Nephron (organoid): ENCODE measurements around the gene SLC2A13.

Source experiments
- H3K27ac Mint-ChIP-seq, 3 experiments: 2 replicates each; pipeline ENCODE4 v1.8.0; 2020; ENCODE audit warnings: mixed read lengths in 3 of 3, mild to moderate bottlenecking in 2 of 3, moderate library complexity in 1 of 3
- H3K27me3 Mint-ChIP-seq: 2 replicates; pipeline ENCODE4 v1.8.0; 2021; ENCODE audit warnings: low read depth, mild to moderate bottlenecking, moderate library complexity, mixed read lengths
- H3K36me3 Mint-ChIP-seq: 2 replicates; pipeline ENCODE4 v1.8.0; 2020; ENCODE audit warnings: low read depth, mixed read lengths
- H3K4me1 Mint-ChIP-seq: 2 replicates; pipeline ENCODE4 v1.8.0; 2020; ENCODE audit warnings: mixed read lengths
- H3K4me3 Mint-ChIP-seq, 3 experiments: 2 replicates each; pipeline ENCODE4 v1.8.0; 2020; ENCODE audit warnings: mild to moderate bottlenecking in 3 of 3, mixed read lengths in 3 of 3, moderate library complexity in 2 of 3
- H3K9me3 Mint-ChIP-seq: 2 replicates; pipeline ENCODE4 v1.8.0; 2020; ENCODE audit warnings: mixed read lengths
- CTCF ChIP-seq, 3 experiments: fragments of 200-600 bp; sonication (generic); IDR thresholded peaks; one replicate each; pipeline ENCODE4 v1.5.0; 2021; ENCODE audit warnings: antibody characterized with exemption in 3 of 3; ENCODE audit not compliant: unreplicated experiment in 3 of 3

The SLC2A13 gene

GRCh38 chr12:39884616-39885125, 221.2 kb downstream of the SLC2A13 start:
- Mint-ChIP-seq H3K4me1 (no peaks in the 10 kb centered on the region), H3K36me3 (peaks cover 7% of the 10 kb centered on the region), H3K4me3 (no peak overlapping the region), H3K27ac (no peak overlapping the region), H3K27me3 (no peaks in the 10 kb centered on the region), H3K9me3 (peaks cover 6% of the 10 kb centered on the region)
- no peak for TF ChIP-seq CTCF (IDR thresholded peaks at IDR 0.05; ENCODE audit: unreplicated experiment in 3 of 3)

GRCh38 chr12:39883411-39883810, 222.5 kb downstream of the SLC2A13 start:
- Mint-ChIP-seq H3K9me3 (peaks cover 7% of the 10 kb centered on the region), H3K4me3 (no peak overlapping the region)

GRCh38 chr12:39878753-39879152, 227.1 kb downstream of the SLC2A13 start:
- no peak overlapping the region for H3K4me3 Mint-ChIP-seq
- H3K36me3 Mint-ChIP-seq, result peaks cover 7% of the 10 kb centered on the region
- H3K27me3 Mint-ChIP-seq, result no peaks in the 10 kb centered on the region
- no peak overlapping the region for H3K27ac Mint-ChIP-seq
- H3K9me3 Mint-ChIP-seq, result peaks cover 16% of the 10 kb centered on the region
- no peaks in the 10 kb centered on the region for H3K4me1 Mint-ChIP-seq
- no peak for TF ChIP-seq CTCF (IDR thresholded peaks at IDR 0.05; ENCODE audit: unreplicated experiment in 3 of 3)

More at GRCh38 chr12:39883411-39883810, 222.5 kb downstream of the SLC2A13 start:
- no peak for TF ChIP-seq CTCF (IDR thresholded peaks at IDR 0.05; ENCODE audit: unreplicated experiment in 3 of 3)
- H3K27me3 Mint-ChIP-seq, result no peaks in the 10 kb centered on the region
- H3K36me3 Mint-ChIP-seq, result peaks cover 7% of the 10 kb centered on the region
- no peaks in the 10 kb centered on the region for H3K4me1 Mint-ChIP-seq
- no peak overlapping the region for H3K27ac Mint-ChIP-seq

- Mint-ChIP-seq H3K36me3 (peaks cover 5% of the 10 kb centered on the region), H3K27me3 (no peaks in the 10 kb centered on the region), H3K9me3 (peaks cover 13% of the 10 kb centered on the region), H3K27ac (no peak overlapping the region), H3K4me1 (no peaks in the 10 kb centered on the region), H3K4me3 (no peak overlapping the region)
- TF ChIP-seq CTCF (IDR thresholded peaks at IDR 0.05; ENCODE audit: unreplicated experiment in 3 of 3), result no peak
Measured at GRCh38 chr12:39875721-39876120, 230.2 kb downstream of the SLC2A13 start.

GRCh38 chr12:39874785-39875184, 231.1 kb downstream of the SLC2A13 start:
- no peaks in the 10 kb centered on the region for H3K27me3 Mint-ChIP-seq
- no peak overlapping the region for H3K4me3 Mint-ChIP-seq
- H3K9me3 Mint-ChIP-seq, result peaks cover 11% of the 10 kb centered on the region
- H3K36me3 Mint-ChIP-seq, result peaks cover under 1% of the 10 kb centered on the region
- H3K27ac Mint-ChIP-seq, result no peak overlapping the region
- no peak for TF ChIP-seq CTCF (IDR thresholded peaks at IDR 0.05; ENCODE audit: unreplicated experiment in 3 of 3)
- no peaks in the 10 kb centered on the region for H3K4me1 Mint-ChIP-seq

- no peaks in the 10 kb centered on the region for H3K27me3 Mint-ChIP-seq
- H3K4me1 Mint-ChIP-seq, result no peaks in the 10 kb centered on the region
- H3K9me3 Mint-ChIP-seq, result peaks cover 6% of the 10 kb centered on the region
- no peaks in the 10 kb centered on the region for H3K36me3 Mint-ChIP-seq
- H3K4me3 Mint-ChIP-seq, result no peak overlapping the region
- H3K27ac Mint-ChIP-seq, result no peak overlapping the region
- no peak for TF ChIP-seq CTCF (IDR thresholded peaks at IDR 0.05; ENCODE audit: unreplicated experiment in 3 of 3)
Measured at GRCh38 chr12:39873065-39873464, 232.8 kb downstream of the SLC2A13 start.
